Measurements from ENCODE around the gene SPEF2.

DNA sequence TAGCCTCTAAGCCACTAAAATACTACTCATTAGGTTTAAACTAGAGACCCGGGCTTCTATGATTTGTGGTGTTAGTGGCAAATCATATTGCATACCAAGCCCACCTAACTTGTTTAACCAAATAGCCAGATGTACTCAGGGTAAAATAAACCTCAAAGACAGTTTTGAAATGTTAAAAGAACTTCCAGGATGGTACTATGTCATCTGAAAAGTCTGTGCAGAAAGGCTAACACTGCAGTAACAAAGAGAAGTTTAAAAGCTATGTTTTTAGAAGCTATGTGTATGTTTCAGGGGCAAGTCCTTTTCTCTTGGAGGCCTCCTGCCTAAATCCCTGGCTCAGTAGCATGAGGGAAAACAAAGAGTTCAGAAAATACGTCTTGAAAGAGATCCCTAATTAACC, 154.2 kb downstream of the SPEF2 start:
- TF ChIP-seq, protein P1, sequence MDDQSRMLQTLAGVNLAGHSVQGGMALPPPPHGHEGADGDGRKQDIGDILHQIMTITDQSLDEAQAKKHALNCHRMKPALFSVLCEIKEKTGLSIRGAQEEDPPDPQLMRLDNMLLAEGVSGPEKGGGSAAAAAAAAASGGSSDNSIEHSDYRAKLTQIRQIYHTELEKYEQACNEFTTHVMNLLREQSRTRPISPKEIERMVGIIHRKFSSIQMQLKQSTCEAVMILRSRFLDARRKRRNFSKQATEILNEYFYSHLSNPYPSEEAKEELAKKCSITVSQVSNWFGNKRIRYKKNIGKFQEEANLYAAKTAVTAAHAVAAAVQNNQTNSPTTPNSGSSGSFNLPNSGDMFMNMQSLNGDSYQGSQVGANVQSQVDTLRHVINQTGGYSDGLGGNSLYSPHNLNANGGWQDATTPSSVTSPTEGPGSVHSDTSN (CRISPR knock-in tag; IDR thresholded peaks at IDR 0.05) = no peak
- no peak for TF ChIP-seq ZNF24 (tag by site-specific recombination; IDR thresholded peaks at IDR 0.05)
- TF ChIP-seq, protein P2, sequence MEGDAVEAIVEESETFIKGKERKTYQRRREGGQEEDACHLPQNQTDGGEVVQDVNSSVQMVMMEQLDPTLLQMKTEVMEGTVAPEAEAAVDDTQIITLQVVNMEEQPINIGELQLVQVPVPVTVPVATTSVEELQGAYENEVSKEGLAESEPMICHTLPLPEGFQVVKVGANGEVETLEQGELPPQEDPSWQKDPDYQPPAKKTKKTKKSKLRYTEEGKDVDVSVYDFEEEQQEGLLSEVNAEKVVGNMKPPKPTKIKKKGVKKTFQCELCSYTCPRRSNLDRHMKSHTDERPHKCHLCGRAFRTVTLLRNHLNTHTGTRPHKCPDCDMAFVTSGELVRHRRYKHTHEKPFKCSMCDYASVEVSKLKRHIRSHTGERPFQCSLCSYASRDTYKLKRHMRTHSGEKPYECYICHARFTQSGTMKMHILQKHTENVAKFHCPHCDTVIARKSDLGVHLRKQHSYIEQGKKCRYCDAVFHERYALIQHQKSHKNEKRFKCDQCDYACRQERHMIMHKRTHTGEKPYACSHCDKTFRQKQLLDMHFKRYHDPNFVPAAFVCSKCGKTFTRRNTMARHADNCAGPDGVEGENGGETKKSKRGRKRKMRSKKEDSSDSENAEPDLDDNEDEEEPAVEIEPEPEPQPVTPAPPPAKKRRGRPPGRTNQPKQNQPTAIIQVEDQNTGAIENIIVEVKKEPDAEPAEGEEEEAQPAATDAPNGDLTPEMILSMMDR (tag by site-specific recombination; IDR thresholded peaks at IDR 0.05) = no peak
- no peak for TF ChIP-seq ZNF350 (tag by site-specific recombination; IDR thresholded peaks at IDR 0.05)
- no peak for TF ChIP-seq ZSCAN5A (tag by site-specific recombination; IDR thresholded peaks at IDR 0.05)

All from HEK293 (cell line).